C4-2B (cell line): Measurements from ENCODE around the gene AHDC1.

Experiments used
- CTCF ChIP-seq: fragments of 450-650 bp; conservative IDR thresholded peaks from 2 replicates; pipeline ENCODE4 v1.5.1; 2017; ENCODE audit warnings: mild to moderate bottlenecking
- ZFX ChIP-seq: fragments of 450-650 bp; IDR thresholded peaks from 2 replicates; pipeline ENCODE4 v1.6.1; 2017

GRCh38 chr1:27569506-27570291, 34.2 kb downstream of the AHDC1 start:
- TF ChIP-seq CTCF (no peak), ZFX (no peak)
